ENCODE measurements around the gene VGLL4.
"Not testable (repeated sequence)": the region's sequence is repeated elsewhere in the genome, so short reads cannot be mapped to it uniquely, and the experiment has no call there.

Gene VGLL4

DNA sequence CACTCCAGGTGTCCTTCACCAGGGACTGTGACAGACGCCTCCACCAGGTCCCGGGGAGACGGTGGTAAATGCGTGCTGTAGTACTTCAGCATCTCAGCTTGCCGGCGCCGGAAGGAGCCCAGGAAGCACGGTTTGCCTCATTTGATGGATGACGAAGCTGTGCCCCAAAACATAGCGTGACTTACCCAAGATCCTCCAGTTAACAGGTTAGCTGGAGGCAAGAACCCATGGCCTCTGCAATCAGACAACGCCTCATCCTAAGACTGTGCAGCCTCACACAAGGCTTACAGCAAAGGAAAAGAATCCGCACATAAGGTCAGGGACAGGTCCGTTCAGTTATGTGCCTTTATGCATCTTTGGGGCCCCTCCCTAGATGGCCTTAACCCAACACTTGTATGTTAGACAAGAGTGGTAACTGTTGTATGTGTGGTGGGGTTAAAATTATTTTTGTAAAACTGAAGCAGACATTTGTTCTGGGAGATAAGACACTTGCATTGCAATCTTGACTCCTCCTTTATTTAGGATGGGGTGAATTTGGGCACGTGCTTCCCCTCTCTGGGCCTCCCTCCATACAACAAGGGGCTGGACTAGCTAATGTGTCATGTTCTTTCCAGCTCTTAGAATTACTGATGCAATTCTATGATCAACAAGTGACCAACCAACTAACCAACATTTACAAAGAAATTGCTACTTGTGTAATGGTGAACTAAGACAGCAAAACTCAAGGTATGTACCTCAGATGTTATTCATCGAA, 39.4 kb downstream of the VGLL4 start:
- no peak for DNase-seq

DNA sequence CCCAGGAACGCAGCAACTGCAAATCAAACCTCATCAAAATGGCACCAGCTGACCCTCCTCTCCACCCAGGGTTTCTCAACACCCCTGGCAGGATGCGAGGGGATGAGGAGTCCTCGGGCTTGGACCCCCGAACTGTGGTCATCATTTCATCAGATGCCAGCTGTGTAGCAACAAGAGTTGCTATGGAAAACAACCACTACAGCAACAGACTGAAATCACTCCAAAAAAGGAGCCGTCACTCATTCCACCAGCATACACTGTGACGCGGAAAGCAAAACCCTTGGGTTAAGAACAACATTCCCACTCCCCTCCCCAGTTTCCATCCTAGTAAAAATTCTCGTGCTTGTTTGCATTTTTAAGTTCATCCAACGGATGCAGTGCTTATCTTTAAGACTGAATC, 40.1 kb downstream of the VGLL4 start:
- DNase-seq, result no peak

GRCh38 chr3:11602886-11603527, 40.7 kb downstream of the VGLL4 start:
- DNase-seq, result no peak

DNA sequence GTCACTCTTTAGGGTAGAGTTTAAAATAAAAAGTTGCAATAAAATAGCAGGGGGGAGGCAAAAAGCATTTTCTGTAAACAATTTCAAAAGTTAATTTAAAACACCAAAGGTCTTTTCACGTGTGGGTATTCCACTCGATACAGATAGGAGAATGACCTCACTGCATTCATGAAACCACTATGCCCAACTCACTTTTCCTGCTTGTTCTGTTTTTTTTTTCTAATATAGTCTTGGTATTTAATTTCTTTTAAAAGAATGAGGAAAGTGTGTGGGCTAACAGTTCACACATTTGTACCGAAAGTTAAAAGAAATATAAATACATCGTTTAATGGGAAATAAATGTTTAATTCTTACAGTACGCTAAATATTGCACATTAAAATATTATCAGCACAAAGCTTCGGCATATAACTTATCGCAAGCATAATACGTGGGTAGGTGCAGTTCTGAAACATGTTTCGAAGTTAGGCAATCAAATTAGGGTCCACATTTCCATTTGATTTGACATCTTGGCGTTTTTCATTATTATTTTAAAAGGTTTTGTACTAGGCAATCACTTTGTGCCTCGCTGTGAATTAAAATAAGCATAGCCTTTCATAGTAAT, 41.4 kb downstream of the VGLL4 start:
- no peak for DNase-seq

- no peak for DNase-seq
Observed at GRCh38 chr3:11601446-11602238, 42.1 kb downstream of the VGLL4 start.

DNA sequence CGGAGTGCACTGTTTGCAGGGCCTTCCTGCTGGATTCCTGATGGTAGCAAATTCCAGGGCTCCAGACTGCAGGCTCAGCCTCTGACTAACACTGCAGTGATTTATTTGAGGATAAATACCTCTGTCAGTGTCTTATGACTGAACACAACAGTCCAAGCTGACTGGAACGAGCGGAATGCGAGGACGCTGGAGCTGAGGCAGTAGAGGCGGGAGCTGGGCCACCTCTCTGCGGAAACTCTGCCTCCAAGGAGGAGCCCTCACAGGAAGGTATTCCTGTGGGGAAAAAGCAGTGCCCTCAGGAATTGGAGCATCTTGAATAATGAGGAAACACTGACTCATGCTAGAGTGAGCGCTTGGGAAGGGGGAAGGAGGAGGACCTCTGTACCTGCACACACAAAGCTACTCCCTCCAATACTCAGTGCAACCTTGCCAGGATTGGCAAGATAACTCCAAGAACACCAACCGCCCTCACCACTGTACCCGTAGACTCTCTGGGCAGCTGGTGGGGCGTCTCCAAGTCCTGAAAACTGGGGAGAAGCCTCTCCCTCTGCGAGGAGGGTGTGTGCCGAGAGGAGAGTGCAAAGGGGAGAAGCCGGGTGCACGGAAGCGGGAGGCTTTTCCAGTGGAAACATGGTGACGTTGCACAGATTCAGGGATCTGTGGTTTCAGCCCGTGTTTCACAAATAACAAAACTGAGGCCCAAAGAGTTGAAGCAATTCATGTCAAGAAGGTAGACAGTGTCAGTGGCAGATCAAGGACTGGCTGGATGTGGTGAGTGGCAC, 43.0 kb downstream of the VGLL4 start:
- DNase-seq, result no peak

DNA sequence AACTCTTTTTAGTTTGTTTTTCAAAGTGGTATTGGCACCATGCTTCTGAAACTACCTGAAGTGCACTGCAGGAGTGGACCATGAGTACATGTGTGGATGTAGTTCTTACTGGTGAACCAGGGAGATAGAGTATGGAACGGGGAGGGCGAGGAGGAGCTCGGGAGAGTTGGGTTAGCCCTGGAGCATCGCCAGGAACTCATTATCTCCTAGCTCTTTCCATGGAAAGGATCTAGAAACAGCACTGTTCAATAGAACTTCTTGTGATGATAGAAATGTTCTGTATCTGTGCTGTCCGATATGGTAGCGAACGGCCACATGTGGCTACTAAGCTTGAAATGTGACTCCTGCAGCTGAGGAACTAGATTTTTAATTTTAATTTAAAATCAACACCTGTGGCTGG, 47.3 kb downstream of the VGLL4 start:
- DNase-seq, result no peak

DNA sequence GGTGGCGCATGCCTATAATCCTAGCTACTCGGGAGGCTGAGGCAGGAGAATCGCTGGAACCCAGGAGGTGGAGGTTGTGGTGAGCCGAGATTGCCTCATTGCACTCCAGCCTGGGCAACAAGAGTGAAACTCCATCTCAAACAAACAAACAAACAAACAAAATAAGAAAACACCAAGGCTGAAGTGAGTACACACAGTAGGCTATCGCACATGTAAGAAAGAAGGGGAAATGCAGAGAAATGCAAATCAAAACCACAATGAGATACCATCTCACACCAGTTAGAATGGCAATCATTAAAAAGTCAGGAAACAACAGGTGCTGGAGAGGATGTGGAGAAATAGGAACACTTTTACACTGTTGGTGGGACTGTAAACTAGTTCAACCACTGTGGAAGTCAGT, 48.7 kb downstream of the VGLL4 start:
- not testable (repeated sequence) for DNase-seq

DNA sequence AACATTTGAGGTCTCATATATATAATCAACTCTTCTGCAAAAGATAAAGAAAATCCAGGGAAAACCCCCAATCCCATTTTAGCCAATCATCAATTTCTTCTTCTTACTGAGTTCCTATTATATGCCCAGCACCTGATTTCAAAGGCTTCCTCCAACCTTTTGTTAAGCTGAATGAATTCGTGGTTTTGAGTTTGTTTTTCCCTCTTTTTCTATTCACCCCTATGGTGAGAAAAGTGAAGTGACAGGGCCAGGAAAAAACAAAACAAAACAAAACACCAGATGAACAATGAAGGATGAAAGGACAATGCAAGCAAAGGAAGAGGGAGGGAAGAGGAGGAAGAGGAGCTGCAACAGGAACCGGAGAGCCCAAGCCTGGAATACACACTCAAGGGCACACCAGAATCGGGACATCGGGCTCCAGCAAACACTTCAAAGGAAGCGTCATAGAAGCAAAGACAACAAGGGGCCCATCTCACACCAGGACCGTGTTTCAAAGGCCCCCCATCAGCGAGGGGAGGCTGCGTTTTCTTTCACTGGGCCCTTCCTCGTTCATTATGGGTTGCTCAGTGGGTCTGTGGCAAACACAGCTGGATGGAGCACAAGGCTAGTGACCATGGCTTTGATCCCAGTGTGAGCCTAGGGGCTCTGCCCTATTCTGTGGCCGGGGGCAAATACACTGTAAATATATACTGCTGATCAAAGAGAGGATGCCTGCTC, 50.2 kb downstream of the VGLL4 start:
- no peak for DNase-seq

GRCh38 chr3:11592445-11593298, 51.0 kb downstream of the VGLL4 start:
- no peak for DNase-seq

DNA sequence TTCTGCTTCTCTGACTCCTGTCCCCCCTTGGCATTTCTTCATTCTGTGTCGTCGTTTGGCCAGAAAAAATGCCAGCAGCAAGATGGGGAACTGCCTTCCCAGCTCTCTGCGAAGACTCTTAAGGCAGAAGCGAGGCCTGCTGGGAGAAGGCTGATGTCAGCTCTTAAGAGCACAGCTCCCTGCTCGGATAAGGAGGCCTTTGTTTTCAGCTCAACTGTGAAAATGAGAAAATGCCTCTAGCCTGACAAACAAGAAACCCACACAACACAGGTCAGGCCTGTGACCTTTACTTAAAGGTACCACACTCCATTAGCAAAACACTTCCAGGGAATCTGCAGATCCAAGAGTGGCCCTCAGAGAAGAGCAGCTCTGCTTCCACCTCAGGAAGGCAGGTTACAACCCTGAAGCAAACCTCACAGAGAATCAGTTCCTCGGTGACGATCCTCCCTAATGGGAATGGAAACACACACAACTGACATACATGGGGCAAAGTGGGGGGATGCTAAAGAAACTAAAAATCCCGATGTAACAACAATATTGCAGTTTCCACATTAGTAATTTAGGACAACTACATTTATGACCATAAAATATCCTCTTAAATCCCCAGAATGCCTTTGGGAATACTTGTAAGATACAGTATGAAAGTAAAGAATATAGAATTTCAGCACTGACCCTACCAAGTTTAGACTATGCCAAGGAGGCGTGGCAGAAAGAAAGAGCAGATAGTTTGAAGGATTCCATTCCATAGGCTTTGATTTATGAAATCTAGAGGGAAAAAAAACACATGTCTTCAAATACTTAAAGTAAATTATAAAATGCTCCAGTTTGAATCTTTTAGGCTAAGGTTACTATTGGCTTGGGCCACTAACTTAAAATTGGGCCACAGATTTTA, 52.1 kb downstream of the VGLL4 start:
- DNase-seq, result no peak

GRCh38 chr3:11591002-11591355, 52.7 kb downstream of the VGLL4 start:
- DNase-seq, result no peak

GRCh38 chr3:11589706-11590105, 54.0 kb downstream of the VGLL4 start:
- no peak for DNase-seq

DNA sequence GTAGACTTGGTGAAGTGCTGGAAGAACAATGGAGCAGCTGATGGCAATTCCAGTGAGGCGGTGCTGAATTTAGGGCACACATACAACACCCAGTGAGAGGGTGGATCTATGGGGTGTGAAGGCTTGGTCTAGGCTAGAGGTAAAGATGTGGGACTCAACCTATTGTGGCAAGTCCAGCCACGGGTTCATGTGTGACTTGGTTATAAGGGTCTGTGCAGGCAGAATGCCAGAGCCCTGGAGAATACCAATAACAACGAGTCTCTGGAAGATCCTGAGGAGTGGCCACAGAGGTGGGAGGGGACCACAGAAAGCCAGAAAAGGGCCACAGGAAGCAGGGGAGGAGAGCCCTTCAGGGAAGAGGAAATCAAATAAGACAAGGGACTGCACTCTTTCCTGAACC, 55.0 kb downstream of the VGLL4 start:
- DNase-seq, result no peak

GRCh38 chr3:11588338-11588737, 55.4 kb downstream of the VGLL4 start:
- no peak for DNase-seq

GRCh38 chr3:11587766-11588165, 55.9 kb downstream of the VGLL4 start:
- DNase-seq, result no peak

- no peak for DNase-seq
Observed at GRCh38 chr3:11584570-11584969, 59.1 kb downstream of the VGLL4 start.

- DNase-seq, result no peak
Observed at GRCh38 chr3:11583638-11584046, 60.1 kb downstream of the VGLL4 start.

- DNase-seq, result no peak
Observed at GRCh38 chr3:11583235-11583634, 60.5 kb downstream of the VGLL4 start.
